Measurements from ENCODE around the gene DYSF. TPM values are rescaled to one million over a fixed set of nuclear protein-coding genes. Genes with fewer than 3 reads are reported as not detected.

Gene DYSF
- total RNA-seq, 2 donors from 2014 or later = 1.4 to 3.1 TPM

GRCh38 chr2:71570511-71570910 lies 117.2 kb downstream of the DYSF start:
- H3K4me3 ChIP-seq (ENCODE audit: low read length) = no peak overlapping the region
- peaks cover 3% of the 10 kb centered on the region for H3K36me3 Mint-ChIP-seq (ENCODE audit: low read depth)
- DNase-seq = no peak
- no peaks in the 10 kb centered on the region for H3K4me1 ChIP-seq (ENCODE audit: control insufficient read depth, insufficient read depth, low read length)
- no peaks in the 10 kb centered on the region for H3K9me3 Mint-ChIP-seq
- TF ChIP-seq CTCF (conservative IDR thresholded peaks at IDR 0.05) = no peak
- H3K9me3 ChIP-seq (ENCODE audit: control insufficient read depth, low read length) = peaks cover 12% of the 10 kb centered on the region
- H3K4me3 Mint-ChIP-seq = no peak overlapping the region
- no peaks in the 10 kb centered on the region for H3K36me3 ChIP-seq (ENCODE audit: control insufficient read depth, insufficient read depth, low read length)
- no peaks in the 10 kb centered on the region for H3K4me1 Mint-ChIP-seq
- no peaks in the 10 kb centered on the region for H3K27me3 ChIP-seq (ENCODE audit: control insufficient read depth, insufficient read depth, low read length, poor library complexity, severe bottlenecking)
- no peak overlapping the region for H3K9ac ChIP-seq (ENCODE audit: extremely low read depth, low read length, poor library complexity, severe bottlenecking)
- H3K27ac ChIP-seq (ENCODE audit: low read depth, low read length) = no peak overlapping the region
- H3K27me3 Mint-ChIP-seq (ENCODE audit: insufficient read depth) = no peaks in the 10 kb centered on the region
- H3K27ac Mint-ChIP-seq = no peak overlapping the region
- 92 to 100% methylated on average over 3 to 10 of the region's 10 CpGs for WGBS, 2 experiments (ENCODE audit: insufficient coverage in 1 of 2, insufficient read length in 1 of 2)

GRCh38 chr2:71570951-71571460 lies 117.6 kb downstream of the DYSF start:
- H3K9me3 ChIP-seq (ENCODE audit: control insufficient read depth, low read length) = peaks cover 12% of the 10 kb centered on the region
- Mint-ChIP-seq H3K4me1 (no peaks in the 10 kb centered on the region), H3K36me3 (ENCODE audit: low read depth) (peaks cover 3% of the 10 kb centered on the region), H3K4me3 (no peak overlapping the region), H3K9me3 (no peaks in the 10 kb centered on the region), H3K27me3 (ENCODE audit: insufficient read depth) (no peaks in the 10 kb centered on the region), H3K27ac (no peak overlapping the region)
- no peak overlapping the region for H3K4me3 ChIP-seq (ENCODE audit: low read length)
- no peaks in the 10 kb centered on the region for H3K27me3 ChIP-seq (ENCODE audit: control insufficient read depth, insufficient read depth, low read length, poor library complexity, severe bottlenecking)
- H3K4me1 ChIP-seq (ENCODE audit: control insufficient read depth, insufficient read depth, low read length) = no peaks in the 10 kb centered on the region
- DNase-seq = no peak
- H3K9ac ChIP-seq (ENCODE audit: extremely low read depth, low read length, poor library complexity, severe bottlenecking) = no peak overlapping the region
- no peak for TF ChIP-seq CTCF (conservative IDR thresholded peaks at IDR 0.05)
- no peak overlapping the region for H3K27ac ChIP-seq (ENCODE audit: low read depth, low read length)
- 86% methylated on average over 2 of the region's 2 CpGs; no CpG with 5 or more reads in 1 of the 2 experiments for WGBS, 2 experiments (ENCODE audit: insufficient coverage in 1 of 2, insufficient read length in 1 of 2)
- no peaks in the 10 kb centered on the region for H3K36me3 ChIP-seq (ENCODE audit: control insufficient read depth, insufficient read depth, low read length)

GRCh38 chr2:71571945-71572344 lies 118.6 kb downstream of the DYSF start:
- Mint-ChIP-seq H3K27me3 (ENCODE audit: insufficient read depth) (no peaks in the 10 kb centered on the region), H3K27ac (no peak overlapping the region), H3K4me3 (no peak overlapping the region), H3K36me3 (ENCODE audit: low read depth) (peaks cover 3% of the 10 kb centered on the region), H3K9me3 (no peaks in the 10 kb centered on the region), H3K4me1 (no peaks in the 10 kb centered on the region)
- TF ChIP-seq CTCF (conservative IDR thresholded peaks at IDR 0.05) = no peak
- 94% methylated on average over 1 of the region's 1 CpG; no CpG with 5 or more reads in 1 of the 2 experiments for WGBS, 2 experiments (ENCODE audit: insufficient coverage in 1 of 2, insufficient read length in 1 of 2)
- DNase-seq = no peak
- H3K4me1 ChIP-seq (ENCODE audit: control insufficient read depth, insufficient read depth, low read length) = no peaks in the 10 kb centered on the region
- no peak overlapping the region for H3K27ac ChIP-seq (ENCODE audit: low read depth, low read length)
- H3K36me3 ChIP-seq (ENCODE audit: control insufficient read depth, insufficient read depth, low read length) = no peaks in the 10 kb centered on the region
- H3K9me3 ChIP-seq (ENCODE audit: control insufficient read depth, low read length) = peaks cover 12% of the 10 kb centered on the region
- H3K4me3 ChIP-seq (ENCODE audit: low read length) = no peak overlapping the region
- no peak overlapping the region for H3K9ac ChIP-seq (ENCODE audit: extremely low read depth, low read length, poor library complexity, severe bottlenecking)
- H3K27me3 ChIP-seq (ENCODE audit: control insufficient read depth, insufficient read depth, low read length, poor library complexity, severe bottlenecking) = no peaks in the 10 kb centered on the region

Measured in endodermal cell (in vitro differentiated cells).